GM10266 (cell line): ENCODE measurements around the gene ABR.
"Not testable (repeated sequence)": the region's sequence is repeated elsewhere in the genome, so short reads cannot be mapped to it uniquely, and the experiment has no call there.

Source experiments
- DNase-seq: peaks from one replicate; pipeline ENCODE4 v3.0.0; 2012; ENCODE audit errors: extremely low spot score
- TF ChIP-seq, protein P1 (sequence below): IDR thresholded peaks from 2 replicates; pipeline ENCODE4 v1.5.1; 2012; ENCODE audit warnings: mild to moderate bottlenecking, low read depth; ENCODE audit not compliant: control insufficient read depth, insufficient read depth; ENCODE audit errors: missing control alignments

ABR gene

DNA sequence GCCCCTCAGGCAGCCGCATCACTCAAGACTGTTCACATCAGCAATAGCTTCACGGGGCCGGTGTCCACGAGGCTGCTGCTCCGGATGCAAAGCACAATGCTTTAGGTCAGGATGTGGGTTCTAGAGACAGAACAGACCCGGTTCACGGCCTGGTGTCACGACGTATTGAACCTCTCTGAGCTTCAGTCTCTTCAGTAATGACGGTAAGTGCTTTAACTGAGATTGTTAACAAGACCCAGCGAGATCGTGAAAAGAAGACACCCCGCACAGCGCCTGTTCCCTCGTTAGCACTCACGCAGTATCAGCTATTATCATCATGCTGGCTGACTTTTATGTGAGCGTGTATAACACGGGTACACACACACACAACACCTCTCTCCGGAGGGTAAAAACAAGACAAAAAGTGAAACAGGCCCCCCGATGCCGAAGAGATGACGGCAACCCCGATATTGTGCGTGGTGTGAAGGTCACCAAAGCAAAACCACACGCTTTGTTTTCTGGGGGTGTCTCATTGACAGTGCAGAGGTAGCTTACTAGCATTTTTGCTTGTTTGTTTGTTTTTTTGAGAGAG is 21.4 kb upstream of the ABR start:
- TF ChIP-seq, protein P1, sequence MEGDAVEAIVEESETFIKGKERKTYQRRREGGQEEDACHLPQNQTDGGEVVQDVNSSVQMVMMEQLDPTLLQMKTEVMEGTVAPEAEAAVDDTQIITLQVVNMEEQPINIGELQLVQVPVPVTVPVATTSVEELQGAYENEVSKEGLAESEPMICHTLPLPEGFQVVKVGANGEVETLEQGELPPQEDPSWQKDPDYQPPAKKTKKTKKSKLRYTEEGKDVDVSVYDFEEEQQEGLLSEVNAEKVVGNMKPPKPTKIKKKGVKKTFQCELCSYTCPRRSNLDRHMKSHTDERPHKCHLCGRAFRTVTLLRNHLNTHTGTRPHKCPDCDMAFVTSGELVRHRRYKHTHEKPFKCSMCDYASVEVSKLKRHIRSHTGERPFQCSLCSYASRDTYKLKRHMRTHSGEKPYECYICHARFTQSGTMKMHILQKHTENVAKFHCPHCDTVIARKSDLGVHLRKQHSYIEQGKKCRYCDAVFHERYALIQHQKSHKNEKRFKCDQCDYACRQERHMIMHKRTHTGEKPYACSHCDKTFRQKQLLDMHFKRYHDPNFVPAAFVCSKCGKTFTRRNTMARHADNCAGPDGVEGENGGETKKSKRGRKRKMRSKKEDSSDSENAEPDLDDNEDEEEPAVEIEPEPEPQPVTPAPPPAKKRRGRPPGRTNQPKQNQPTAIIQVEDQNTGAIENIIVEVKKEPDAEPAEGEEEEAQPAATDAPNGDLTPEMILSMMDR, result no peak
- no peak for DNase-seq

DNA sequence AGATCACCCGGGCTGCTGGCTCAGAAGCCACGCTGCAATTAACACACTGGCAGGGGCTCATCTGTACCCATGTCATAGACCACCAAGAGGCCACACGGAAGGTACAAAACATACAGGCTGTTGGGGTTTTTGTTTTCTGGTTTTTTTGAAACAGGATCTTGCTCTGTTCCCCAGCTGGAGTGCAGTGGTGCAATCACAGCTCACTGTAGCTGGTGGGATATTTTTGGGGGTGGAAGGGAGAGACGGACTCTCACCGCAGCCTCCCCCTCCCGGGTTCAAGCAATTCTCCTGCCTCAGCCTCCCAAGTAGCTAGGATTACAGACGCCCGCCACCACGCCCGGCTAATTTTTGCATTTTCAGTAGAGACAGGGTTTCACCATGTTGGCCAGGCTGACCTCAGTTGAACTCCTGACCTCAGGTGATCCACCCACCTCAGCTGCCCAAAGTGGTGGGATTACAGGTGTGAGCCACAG is 19.5 kb upstream of the ABR start:
- DNase-seq, result not testable (repeated sequence)

DNA sequence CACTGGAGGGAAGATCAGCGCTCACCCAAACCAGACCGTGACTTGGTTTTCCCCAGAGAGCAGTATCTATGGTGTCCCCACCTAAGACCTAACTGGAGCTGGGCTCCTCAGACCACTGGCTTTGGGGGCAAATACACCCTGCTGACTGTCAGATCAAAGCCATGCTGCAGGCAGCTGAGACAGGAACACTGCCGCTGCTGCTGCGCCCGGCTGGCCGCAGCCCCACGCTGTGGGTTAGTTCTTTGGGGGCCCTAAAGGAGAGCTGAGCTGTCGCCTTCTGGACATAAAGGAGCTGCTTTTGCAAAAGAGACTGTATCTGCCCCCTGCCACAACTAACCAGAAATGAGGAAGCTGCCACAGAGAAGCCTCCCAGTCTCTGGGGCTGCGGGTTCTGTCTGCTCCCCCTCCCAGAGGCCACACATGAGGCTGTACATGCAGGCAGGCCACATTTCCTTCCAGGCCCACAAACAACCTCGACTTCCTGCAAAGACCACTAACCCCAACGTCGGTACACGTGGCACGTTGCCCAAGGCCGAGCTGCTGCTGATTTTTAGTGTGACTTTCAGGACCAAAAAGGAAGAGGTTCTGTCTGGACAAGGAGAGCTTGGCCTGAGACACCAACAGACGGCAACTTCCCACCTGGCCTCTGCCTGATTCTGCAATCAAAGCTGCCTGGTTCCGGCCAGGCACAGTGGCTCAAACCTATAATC is 18.2 kb upstream of the ABR start:
- peak; percentile 85 for DNase-seq
- TF ChIP-seq, protein P1, result no peak

DNA sequence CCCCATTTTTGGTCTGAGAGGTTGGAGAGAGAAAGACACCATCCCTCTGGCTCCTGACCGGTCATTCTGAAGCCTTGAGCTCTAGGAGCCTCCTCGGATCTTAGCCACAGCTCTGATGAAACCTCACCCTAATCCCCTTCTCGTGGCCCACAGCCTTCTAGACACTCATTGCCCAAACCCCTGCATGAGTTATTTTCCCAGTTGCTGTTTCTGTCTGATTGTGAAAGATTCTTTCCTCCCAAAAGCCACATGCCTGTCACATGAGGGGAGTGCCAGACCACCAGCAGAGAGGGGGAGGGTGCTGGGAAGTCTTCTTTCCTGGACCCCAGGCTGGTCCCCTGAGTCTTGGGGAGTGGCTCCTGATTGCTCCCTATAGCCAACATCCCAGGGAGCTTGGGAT is 17.6 kb upstream of the ABR start:
- DNase-seq, result no peak
- TF ChIP-seq, protein P1, result no peak

DNA sequence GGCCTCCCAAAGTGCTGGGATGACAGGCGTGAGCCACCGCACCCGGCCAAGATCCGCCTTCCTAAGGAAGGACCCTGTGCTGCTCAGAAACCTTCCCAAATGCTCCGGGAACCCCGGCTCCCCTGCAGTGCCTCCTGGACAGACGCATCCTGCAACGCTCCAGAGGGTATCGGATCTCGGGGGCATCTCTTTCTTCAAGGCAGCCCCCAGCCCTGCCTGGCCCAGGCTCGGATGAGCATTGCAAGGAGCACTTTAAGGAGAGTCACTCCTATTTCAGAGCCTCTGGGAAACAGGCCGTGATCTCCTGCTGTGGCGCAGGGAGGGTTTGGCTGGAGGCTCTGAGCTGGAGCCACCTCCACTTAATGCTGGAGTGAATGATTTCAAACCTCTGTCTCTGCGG is 17.2 kb upstream of the ABR start:
- DNase-seq, result no peak
- TF ChIP-seq, protein P1, result no peak

DNA sequence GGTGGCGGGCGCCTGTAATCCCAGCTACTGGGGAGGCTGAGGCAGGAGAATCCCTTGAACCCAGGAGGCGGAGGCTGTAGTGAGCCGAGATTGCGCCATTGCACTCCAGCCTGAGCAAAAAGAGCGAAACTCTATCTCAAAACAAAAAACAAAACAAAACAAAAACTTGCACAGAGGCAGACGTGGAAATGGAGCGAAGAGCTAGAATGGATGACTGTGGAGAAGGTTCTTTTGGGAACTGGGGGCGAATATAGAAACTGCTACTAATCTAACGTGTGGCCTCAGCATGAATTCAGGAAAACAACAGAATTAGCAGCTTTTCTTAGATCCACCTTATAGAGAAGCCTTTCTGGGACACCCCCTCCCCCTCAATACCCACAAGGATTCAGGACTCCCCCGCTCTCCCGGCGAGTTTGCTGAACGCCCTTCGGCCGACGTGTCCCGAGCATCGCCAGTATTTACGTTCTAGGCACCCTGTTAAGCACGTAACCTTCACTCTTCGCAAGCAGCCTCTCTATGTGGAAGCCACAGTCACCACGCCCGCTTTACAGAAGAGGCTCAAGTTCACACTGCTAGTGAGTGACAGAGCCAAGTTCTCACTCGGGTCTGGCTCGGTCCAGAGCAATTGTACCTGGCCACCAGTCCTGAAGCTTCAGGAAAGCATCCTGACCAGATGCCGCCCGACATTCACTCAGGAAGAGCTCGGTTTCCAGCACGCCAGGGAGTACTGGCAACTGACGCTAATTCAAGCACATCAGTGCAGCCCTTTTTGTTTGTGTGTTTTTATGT is 13.3 kb upstream of the ABR start:
- TF ChIP-seq, protein P1, result no peak
- no peak for DNase-seq

DNA sequence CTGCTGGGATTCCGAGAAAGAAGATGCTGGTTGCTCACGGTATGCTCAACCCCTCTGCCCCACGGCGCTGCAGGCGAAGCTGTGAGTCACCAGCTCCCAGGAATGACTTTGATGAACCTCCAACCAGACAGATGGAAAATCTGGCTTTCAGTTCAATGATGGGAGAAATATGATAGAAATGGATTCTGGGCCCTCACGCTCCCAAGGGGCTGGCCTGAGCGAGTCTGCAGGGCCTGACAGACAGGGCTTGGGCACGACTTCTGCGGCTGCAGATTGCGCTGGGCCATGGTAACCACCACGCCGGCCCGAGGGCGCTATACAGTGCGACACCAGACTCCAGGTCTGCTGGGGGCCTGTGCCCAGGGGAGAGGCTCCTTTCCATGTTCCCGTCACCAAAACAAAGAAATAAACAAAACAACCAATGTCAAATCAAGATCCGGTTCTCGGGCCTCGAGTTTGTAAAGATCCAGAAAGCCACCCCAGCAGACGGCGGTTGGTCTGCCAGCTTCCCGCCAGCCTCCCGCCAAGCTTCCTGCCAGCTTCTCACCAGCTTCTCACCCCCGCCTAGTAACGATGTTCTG is 11.1 kb upstream of the ABR start:
- TF ChIP-seq, protein P1, result no peak
- no peak for DNase-seq
